ENCODE measurements around the gene AQP3.
A peak's percentile ranks its signal among the peaks of the same experiment; 100 is the strongest.
"Not testable (repeated sequence)": the region's sequence is repeated elsewhere in the genome, so short reads cannot be mapped to it uniquely, and the experiment has no call there.

Gene AQP3

GRCh38 chr9:33446946-33447798, at the start of gene AQP3:
Gene AQP3 (minus strand): TSS chr9:33447593. CDS start chr9:33447530, 63 bp downstream.
- DNase-seq, result peak in 3 of 4 experiments; percentile 29 to 72 (median 59)

DNA sequence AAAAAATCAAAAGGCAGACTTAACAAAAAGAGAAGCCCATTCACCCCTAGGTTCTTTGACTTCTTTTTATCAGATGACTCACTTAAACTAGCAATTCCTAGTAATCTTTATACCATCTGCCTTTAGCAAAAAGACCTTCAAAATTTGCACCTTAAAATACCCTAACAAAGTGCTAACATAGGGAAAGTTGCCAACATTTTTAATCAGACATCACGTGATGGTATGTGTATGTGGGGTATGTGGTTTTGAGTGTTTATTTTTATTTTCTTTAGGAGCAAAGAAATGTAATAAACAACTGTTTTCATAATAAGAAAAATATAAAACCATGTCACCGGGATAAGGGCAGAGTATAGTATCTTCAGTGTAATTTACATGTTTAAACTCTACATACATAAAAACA, 46.4 kb upstream of the AQP3 start:
- DNase-seq, result not testable (repeated sequence)

GRCh38 chr9:33489066-33489465, 41.7 kb upstream of the AQP3 start:
- DNase-seq, result no peak

DNA sequence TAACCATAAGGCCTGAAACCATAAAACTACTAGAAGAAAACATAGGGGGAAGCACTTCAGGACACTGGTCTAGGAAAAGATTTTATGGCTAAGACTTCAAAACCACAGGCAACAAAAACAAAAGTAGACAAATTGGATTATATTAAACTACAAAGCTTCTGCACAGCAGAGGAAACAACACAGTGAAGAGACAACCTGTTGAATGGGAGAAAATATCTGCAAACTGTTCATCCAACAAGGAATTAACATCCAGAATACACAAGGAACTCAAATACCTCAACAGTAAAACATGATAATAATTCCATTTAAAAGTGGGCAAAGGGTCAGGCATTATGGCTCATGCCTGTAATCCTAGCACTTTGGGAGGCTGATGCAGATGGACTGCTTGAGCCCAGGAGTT, 37.9 kb upstream of the AQP3 start:
- DNase-seq, result not testable (repeated sequence)

- no peak for DNase-seq
Measured at GRCh38 chr9:33480976-33481375, 33.6 kb upstream of the AQP3 start.

DNA sequence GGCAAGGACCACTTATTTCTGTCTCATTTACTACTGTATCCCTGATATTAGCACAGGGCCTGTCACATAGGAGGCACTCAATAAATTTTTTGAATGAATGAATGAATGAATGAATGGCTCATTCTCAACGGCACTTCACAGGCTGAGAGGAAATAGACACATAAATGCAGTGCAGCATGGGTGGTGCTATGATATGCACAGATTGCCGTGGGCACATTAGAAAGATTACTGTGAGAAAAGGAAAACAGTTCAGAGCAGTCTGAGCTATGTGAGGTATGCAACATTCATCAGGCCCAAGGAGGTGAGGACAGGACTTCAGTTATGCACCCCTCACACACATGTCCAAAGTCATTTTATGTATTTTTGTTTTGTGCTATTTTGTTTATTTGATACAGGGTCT, 32.7 kb upstream of the AQP3 start:
- no peak for DNase-seq

DNA sequence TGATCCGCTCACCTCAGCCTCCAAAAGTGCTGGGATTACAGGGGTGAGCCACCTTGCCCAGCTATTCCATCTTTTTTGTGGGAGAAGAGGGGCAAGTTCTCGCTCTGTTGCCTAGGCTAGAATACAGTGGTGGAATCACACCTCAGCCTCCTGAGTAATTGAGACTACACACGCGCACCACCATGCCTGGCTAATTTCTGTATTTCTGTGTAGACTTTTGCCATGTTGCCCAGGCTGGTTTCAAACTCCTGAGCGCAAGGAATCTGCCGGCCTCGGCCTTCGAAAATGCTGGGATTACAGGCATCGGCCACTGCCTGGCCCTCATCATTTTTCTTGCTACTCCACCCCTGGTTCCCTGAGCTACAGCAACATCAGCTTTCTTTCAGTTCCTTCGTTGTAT, 29.1 kb upstream of the AQP3 start:
- no peak for DNase-seq

DNA sequence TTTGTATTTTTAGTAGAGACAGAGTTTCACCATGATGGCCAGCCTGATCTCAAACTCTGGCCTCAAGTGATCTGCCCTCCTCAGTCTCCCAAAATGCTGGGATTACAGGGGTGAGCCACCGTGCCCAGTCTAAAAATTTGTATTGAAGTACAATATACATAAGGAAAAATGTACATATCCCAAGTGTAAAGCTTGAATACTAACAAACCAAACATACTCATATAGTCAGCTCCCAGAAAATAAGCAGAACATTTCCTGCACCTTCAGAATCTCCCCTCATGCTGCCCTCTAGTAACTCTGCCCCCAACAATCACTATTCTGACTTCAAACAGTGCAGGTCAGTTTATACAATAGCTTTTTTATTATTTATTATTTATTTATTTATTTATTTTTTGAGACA, 28.0 kb upstream of the AQP3 start:
- no peak for DNase-seq

- DNase-seq, result peak; percentile 83 to 96 (median 92)
Measured at GRCh38 chr9:33473643-33474352, 26.4 kb upstream of the AQP3 start, which contains the start of gene NOL6. Gene NOL6 (minus strand): TSS chr9:33473924. CDS start chr9:33473842, 82 bp downstream.

GRCh38 chr9:33472881-33473615, 25.7 kb upstream of the AQP3 start:
- DNase-seq, result no peak

GRCh38 chr9:33472171-33472880, 24.9 kb upstream of the AQP3 start:
- no peak for DNase-seq

DNA sequence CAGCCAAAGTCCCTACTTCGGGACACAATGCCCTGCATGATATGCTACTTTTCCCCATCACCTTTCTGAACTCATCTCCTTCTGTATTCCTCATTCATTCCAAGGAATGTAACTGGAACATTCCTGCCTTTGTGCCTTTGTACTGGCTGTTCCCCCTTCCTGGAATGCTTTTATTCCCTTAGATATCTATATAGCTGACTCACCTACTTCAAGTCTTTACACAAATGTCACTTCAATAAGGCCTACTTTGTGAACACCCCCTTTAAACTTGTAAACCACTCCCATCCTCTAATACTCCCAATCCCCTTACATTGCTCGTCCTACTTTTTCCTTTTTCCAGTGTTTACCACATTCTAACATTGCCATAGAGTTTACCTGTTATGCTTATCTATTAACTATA, 24.0 kb upstream of the AQP3 start:
- no peak for DNase-seq

GRCh38 chr9:33469891-33470290, 22.5 kb upstream of the AQP3 start:
- DNase-seq, result no peak

DNA sequence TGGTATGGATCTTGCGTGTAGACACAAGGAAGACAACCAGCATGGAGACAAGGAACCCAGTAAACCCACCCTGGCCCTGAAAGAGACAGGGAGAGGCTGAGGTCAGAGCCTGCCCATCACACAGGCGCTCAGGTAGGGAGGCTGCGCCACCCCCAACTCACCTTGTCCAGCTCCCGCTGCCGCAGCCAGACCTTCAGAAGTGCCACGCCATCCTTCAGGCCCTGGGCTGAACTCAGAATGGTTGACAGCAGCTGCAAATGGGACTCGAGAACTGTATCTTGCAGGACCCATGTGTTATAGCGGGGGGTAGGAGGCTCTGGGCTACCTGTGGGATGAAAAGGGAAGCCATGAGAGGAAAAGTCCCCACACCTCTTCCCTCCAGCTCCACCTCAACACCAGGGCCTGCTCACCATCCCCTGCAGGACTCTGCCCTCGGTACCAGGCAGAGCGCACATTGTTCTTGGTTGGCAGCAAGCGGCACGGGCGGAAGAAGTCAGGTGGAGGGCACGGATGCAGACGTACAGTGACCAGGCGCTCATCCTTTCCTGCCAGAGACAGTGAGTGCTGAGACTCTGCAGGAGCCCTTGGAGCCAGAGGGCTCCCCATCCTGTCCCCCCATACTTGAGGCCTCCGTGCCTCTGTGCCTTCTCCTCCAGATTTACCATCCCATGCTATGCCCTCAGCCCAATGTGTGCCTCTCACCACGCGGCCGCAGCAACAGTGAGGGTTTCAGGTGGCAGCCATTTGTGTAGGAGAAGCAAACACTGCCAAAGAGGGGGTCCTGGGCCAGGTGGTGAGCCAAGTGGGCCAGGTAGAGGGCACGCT, 21.6 kb upstream of the AQP3 start:
- DNase-seq, result no peak

GRCh38 chr9:33468215-33468730, 20.9 kb upstream of the AQP3 start:
- no peak for DNase-seq

GRCh38 chr9:33467526-33467925, 20.1 kb upstream of the AQP3 start:
- DNase-seq, result no peak

DNA sequence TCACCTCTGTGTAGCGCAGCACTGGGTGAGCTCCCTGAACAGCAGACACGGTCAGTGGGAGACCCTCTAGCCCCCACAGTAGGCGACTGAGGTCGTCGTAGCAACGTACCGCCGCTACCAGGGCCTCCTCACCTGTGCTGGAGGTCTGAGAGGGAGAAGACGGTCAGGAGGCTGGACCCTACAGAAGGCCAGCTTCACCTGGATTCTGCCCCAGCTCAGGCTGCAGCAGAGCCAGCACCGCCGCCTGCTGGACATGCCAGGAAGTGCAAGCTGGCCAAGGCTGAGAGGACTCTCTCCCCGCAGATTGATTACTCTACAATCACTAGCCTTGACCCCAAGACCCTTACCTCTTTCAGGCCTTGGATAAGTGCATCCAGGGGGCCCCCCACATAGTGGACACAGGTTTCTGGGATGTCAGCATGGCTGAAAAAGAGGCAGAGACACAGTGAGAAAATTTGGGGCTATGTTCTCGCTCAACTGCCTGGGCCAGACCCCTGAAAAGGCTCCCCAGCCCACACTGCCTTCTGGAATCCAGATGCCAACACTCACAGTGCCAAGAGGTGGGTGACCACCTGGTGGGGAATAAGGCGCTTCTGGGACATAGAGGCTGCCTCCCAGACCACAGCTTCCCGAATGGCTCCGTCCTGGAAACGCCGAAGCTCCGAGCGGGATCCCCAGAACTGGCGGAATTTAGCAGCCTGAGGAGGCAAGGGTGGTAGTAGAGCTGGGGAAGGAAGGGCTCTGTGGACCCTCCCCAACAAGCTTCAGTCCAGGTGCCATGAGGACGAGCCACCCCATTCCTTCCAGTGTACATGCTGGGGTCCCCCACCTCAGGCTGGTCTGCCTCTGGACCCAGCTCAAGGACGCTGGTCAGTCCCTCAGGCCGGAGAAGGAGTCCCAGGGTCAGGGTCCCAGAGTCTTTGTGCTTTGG, 19.4 kb upstream of the AQP3 start:
- DNase-seq, result peak; percentile 32 to 76 (median 66)

- DNase-seq, result no peak
Measured at GRCh38 chr9:33465596-33466564, 18.5 kb upstream of the AQP3 start.

- DNase-seq, result no peak
Measured at GRCh38 chr9:33465096-33465495, 17.7 kb upstream of the AQP3 start.
